GM19238 (cell line): ENCODE data around the gene CALML6.
"Not testable (repeated sequence)": the region's sequence is repeated elsewhere in the genome, so short reads cannot be mapped to it uniquely, and the experiment has no call there.

Experiments
- DNase-seq: peaks from one replicate; pipeline ENCODE4 v3.0.0; 2011; ENCODE audit warnings: low spot score; ENCODE audit not compliant: insufficient read length

The CALML6 gene, protein sequence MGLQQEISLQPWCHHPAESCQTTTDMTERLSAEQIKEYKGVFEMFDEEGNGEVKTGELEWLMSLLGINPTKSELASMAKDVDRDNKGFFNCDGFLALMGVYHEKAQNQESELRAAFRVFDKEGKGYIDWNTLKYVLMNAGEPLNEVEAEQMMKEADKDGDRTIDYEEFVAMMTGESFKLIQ

DNA sequence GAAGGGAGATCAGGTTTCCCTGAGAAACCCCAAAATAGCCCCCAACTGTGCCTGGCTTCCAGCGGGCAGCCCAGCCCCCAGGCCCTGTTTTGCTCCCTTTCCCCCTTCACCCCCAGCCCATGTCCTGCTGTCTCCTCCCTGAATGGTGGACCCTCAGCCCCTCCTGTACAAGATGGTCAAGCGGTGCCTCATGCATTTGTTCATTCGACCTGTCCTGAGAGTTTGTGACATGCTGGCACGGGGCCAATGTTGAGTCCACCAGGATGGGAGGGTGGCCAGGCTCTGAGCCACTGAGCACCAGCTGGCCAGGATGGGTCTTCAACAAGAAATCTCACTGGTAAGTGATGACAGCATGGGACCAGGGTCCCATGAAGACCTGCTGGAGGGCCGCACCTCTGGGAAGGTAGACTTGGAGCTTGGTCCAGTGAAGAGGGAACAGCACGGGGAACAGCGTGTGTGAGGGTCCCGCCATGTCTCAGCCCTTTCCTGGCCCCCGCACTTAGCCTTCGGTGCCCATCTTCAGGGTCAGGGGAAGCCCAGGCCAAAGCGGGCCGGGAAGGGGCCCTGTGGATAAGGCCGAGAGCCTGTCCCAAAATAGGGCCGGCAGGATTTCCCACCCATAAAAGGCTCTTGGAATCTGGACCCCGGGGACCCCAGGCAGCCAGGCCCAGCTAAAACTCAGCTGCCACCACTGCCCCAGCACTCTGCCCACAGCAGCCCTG, at the start of gene CALML6:
CALML6 (plus strand) TSS at position 290 of the 722 bp plus-strand sequence; CDS start at position 311, 21 bp downstream.
- DNase-seq: no peak

GRCh38 chr1:1867164-1867563, 47.9 kb upstream of the CALML6 start:
- no peak for DNase-seq

GRCh38 chr1:1869469-1869868, 45.6 kb upstream of the CALML6 start:
- DNase-seq: no peak

DNA sequence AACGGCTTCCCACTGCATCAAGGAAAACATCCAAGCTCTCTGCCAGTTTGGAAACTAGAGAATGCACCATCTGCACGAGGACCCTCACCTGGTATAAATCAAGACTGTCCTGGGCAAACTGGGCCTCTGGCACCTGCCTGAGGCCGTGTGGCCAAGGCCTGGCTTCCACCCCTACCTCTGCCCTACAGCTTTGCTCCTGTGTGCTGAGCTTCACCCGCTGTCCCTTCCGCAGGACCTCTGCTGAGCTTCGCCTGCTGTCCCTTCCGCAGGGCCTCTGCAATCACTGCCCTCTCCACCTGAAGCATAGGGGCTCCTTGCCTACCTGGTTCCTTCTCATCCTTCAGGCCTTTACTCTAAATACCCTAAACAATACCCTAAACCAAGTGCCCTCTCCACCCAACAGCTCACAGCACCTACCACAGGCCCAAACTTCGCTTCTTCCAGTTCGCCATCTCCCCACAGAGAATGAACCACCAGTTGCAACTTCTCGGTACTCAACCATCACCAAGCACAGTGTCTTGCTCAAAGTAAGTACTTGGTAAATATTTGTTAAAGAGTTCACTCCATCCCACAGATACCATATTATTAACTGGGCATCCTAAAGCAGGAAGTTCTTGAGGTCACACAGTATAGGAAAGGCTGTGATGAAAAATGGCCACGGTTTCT, 42.6 kb upstream of the CALML6 start:
- no peak for DNase-seq

GRCh38 chr1:1873186-1873585, 41.9 kb upstream of the CALML6 start:
- DNase-seq: no peak

DNA sequence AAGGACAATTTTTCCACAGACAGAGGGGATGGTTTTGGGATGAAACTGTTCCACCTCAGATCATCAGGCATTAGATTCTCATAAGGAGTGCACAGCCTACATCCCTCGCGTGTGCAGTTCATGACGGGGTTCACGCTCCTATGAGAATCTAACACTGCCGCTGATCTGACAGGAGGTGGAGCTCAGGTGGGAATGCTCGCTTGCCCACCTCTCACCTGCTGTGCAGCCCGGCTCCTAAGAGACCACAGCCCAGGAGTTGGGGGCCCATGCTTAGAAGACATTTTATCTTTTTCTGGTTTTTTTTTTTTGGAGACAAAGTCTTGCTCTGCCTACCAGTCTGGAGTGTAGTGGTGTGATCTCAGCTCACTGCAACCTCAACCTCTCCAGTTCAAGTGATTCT, 40.2 kb upstream of the CALML6 start:
- no peak for DNase-seq

- DNase-seq: no peak
Observed at GRCh38 chr1:1875932-1876331, 39.1 kb upstream of the CALML6 start.

GRCh38 chr1:1876335-1876930, 38.6 kb upstream of the CALML6 start:
- DNase-seq: no peak

GRCh38 chr1:1877865-1878436, 37.1 kb upstream of the CALML6 start:
- no peak for DNase-seq

DNA sequence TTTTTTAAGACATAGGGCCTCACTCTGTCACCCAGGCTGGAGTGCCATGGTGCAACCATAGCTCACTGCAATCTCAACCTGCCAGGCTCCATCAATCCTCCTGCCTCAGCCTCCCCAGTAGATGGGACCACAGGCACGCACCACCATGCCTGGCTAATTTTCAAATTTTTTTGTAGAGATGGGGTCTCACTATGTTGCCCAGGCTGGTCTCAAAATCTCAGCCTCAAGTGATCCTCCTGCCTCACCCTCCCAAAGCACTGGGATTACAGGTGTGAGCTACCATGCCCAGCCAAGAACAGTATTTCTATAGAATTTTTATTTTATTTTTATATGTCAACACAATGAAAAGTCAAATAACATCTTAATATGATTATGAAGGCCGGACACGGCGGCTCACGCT, 35.1 kb upstream of the CALML6 start:
- DNase-seq: no peak

DNA sequence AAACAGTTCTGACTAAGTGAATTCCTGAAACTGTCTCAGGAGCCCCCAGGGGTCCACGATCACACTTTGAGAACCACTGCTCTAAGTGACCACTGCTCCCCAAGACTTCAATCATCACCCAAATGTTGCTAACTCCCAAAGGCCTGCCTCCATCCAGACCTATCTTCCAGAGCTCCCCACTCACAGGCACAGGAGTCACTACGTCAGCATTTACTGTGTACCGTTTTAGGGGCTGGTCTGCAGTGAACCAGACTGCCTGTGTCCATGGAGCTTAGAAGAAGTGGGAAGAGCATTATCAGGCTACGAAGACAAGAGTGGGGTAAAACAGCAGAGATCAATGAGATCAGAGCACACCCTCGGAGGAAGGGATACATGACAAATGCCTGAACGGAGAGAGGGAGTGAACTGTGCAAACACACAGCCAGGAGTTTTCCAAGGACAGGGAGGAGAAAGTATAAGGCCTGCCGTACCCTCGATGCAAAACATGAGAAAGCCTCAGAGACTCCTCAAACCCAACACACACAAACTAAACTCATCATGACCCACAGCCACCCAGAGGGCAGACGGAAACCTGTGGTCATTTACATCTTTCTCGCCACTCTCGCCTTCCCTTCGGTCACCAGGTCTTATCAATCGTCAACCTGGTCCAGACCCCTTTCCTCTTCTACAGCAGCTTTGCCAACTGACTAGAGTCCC, 34.3 kb upstream of the CALML6 start:
- no peak for DNase-seq

GRCh38 chr1:1881727-1882126, 33.3 kb upstream of the CALML6 start:
- DNase-seq: no peak

GRCh38 chr1:1883092-1883873, 31.8 kb upstream of the CALML6 start:
- no peak for DNase-seq

DNA sequence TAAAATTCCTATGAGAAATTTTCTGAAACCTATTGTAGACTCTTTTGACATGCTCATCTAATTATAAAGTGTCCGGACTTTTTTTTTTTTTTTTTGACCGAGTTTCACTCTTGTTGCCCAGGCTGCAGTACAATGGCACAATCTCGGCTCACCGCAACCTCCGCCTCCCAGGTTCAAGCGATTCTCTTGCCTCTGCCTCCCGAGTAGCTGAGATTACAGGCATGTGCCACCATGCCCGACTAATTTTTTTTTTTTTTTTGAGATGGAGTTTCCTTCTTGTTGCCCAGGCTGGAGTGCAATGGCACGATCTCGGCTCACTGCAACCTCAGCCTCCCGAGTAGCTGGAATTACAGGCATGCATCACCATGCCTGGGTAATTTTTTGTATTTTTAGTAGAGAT, 31.2 kb upstream of the CALML6 start:
- not testable (repeated sequence) for DNase-seq

- no peak for DNase-seq
Observed at GRCh38 chr1:1889090-1889750, 25.8 kb upstream of the CALML6 start.

- DNase-seq: peak; percentile 72
Observed at GRCh38 chr1:1889847-1890505, 25.1 kb upstream of the CALML6 start.

DNA sequence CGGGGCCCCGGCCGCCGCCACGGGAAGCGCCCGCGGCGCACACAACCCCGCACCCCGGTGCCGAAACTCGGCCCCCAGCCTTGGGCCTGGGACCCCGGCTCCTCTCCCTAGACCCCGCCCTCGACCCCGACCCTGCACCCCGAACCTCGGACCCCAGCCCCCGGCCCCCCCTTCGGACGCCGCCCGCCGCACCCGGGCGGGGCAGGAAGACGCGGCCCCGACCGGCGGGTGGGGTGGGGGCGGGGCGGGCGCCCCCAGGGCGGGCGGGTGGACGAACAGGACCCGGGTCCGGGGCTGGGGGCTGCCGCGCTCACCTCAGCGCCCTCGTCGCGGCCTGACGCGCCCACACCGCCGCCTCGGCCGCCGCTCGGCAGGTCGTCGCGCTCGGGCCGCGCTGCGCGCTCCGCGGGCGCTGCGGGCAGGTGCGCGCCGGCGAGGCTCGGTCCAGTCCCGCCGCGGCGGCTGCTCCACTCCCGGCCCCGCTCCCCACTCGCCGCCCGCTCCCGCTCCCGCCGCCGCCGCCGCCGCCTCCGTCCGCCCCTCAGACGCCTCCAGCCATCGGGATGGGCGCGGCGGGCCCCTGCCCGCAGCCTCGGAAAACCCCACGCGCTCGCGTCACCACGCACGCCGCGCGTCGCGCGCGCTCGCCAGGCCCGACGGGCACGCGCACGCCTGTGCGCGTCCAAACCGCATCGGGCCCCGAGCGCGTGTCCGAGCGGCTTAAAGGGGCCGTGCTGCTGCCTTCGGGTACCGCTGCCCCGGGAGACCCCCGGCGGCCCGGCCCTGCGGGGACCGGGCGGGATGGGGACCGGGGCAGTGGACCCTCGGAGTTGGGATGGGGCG, 24.3 kb upstream of the CALML6 start, which contains the start of gene GNB1:
GNB1 (minus strand) TSS at position 582 of the 843 bp plus-strand sequence. CDS start 65,634 bp downstream, outside the sequence.
- peak; percentile 96 for DNase-seq

DNA sequence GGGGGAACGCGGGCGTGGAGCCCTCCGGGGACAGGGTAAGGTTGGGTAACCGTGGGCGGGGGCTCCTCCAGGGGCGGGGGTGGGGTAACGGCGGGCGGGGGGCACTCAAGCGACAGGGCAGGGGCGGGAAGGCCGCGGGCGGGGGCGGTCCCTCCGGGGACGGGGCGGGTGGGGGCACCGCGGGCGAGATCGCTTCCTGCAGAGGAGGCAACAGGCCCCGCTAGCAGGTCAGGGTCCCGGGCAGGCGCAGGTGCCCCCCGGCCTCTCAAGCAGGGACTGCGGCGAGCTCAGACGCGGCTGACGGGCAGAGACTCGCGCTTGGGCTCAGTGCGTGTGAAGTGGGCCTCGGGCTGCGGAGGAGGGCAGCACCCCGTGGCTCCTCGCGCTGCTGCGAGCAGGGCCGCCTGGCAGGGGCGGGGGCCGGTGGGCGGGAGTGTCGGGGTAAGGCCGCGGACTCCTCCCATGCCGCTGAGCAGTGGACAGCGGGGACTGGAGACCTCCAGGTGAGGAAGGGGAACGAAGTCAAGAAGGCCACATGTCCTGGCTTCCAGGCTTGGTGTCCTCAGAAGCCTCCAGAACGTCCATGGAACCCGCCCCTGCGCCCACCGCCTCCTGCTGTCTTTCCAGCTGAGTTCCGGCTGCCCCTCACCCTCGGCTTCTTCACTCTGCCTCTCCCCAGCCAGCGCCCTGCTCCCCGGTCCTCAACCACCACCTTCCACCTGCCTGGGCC, 23.5 kb upstream of the CALML6 start:
- DNase-seq: peak; percentile 55
